Ascending aorta (tissue), 2 donors: ENCODE data around the gene ZSCAN22. TPM values are rescaled to one million over a fixed set of nuclear protein-coding genes. Genes with fewer than 3 reads are reported as not detected.

ENCODE experiments used
- DNase-seq, 2 donors: peaks; one replicate each; pipeline ENCODE4 v3.0.0-alpha.2; 2019; ENCODE audit warnings: low spot score in 2 of 2
- H3K27ac ChIP-seq, 2 donors: fragments of 200-600 bp; sonication (generic); one replicate each; pipeline ENCODE4 v1.5.1; 2016 to 2017; ENCODE audit warnings: mild to moderate bottlenecking in 1 of 2
- H3K27me3 ChIP-seq: fragments of 200-600 bp; sonication (generic); one replicate; pipeline ENCODE4 v1.5.1; 2017
- H3K36me3 ChIP-seq, 2 donors: fragments of 200-600 bp; sonication (generic); one replicate each; pipeline ENCODE4 v1.5.1; 2016
- H3K4me1 ChIP-seq, 2 donors: fragments of 200-600 bp; sonication (generic); one replicate each; pipeline ENCODE4 v1.5.1; 2016 to 2017; ENCODE audit warnings: mild to moderate bottlenecking in 1 of 2
- H3K4me3 ChIP-seq, 2 donors: fragments of 200-600 bp; sonication (generic); one replicate each; pipeline ENCODE4 v1.5.1; 2016 to 2017; ENCODE audit warnings: mild to moderate bottlenecking in 1 of 2
- H3K9me3 ChIP-seq, 2 donors: fragments of 200-600 bp; sonication (generic); one replicate each; pipeline ENCODE4 v1.5.1; 2016
- intact Hi-C: fragments of 100-400 bp; cut with DNase I; formaldehyde crosslinking; loops from one replicate; pipeline ENCODE4 v1.15.1; 2023
- total RNA-seq: library from RNA; depleted of rRNA; stranded (reverse); fragments of >200 nt; gene quantifications from one replicate; pipeline ENCODE4 v1.1.0, GENCODE V29; 2016
- TF ChIP-seq, protein P1 (sequence below), 3 experiments: fragments of 200-600 bp in 2 of 3; fragments of 450-650 bp in 1 of 3; sonication (generic) in 2 of 3; IDR thresholded peaks; one replicate each; pipeline ENCODE4 v1.5.1; 2016 to 2019; ENCODE audit warnings: antibody characterized with exemption in 3 of 3, mild to moderate bottlenecking in 1 of 3, moderate library complexity in 1 of 3

ZSCAN22 gene
- total RNA-seq, 1 donor from 2014 or later: 1.9 TPM

DNA sequence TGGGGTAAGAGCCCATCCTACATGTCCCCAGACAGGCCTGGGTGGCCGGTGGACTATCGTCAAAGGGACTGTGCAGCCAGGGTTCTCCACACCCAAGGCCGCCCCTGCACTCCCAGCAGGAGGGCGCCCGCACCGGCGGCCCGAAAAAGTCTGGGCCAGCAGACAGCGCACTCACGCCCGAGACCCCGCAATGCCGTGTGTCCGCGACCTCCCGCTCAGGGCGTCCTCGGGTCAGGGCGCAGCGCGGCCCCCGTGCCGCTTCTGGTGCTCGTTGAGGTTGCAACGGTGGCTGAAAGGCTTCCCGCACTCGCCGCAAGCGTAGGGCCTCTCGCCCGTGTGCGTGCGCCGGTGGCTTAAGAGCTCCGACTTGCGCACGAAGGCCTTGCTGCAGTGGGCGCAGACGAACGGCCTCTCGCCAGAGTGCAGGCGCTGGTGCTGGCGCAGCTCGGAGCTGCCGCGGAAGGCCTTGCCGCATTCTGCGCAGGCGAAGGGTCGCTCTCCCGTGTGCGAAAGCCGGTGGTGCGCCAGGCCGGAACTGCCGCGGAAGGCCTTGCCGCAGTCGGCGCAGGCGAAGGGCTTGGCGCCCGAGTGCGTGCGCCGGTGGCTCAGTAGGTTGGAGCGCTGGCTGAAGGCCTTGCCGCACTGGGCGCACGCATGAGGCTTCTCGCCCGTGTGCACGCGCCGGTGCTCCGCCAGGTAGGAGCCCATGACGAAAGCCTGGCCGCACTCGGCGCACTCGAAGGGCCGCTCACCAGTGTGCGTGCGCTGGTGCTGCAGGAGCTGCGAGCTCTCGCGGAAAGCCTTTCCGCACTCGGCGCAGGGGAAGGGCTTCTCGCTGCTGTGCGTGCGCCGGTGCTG is 29.3 kb downstream of the ZSCAN22 start:
- intact Hi-C loops: no loop called here
- Histone ChIP-seq H3K36me3 (no peaks in the 10 kb centered on the region), H3K27ac (no peak overlapping the region), H3K4me1 (peaks cover 0 to 6% of the 10 kb centered on the region in 2 donors), H3K27me3 (no peaks in the 10 kb centered on the region), H3K4me3 (peak overlapping the region in 1 of 2 donors; percentile 45), H3K9me3 (no peaks in the 10 kb centered on the region)
- TF ChIP-seq, protein P1, sequence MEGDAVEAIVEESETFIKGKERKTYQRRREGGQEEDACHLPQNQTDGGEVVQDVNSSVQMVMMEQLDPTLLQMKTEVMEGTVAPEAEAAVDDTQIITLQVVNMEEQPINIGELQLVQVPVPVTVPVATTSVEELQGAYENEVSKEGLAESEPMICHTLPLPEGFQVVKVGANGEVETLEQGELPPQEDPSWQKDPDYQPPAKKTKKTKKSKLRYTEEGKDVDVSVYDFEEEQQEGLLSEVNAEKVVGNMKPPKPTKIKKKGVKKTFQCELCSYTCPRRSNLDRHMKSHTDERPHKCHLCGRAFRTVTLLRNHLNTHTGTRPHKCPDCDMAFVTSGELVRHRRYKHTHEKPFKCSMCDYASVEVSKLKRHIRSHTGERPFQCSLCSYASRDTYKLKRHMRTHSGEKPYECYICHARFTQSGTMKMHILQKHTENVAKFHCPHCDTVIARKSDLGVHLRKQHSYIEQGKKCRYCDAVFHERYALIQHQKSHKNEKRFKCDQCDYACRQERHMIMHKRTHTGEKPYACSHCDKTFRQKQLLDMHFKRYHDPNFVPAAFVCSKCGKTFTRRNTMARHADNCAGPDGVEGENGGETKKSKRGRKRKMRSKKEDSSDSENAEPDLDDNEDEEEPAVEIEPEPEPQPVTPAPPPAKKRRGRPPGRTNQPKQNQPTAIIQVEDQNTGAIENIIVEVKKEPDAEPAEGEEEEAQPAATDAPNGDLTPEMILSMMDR (IDR thresholded peaks at IDR 0.05): no peak
- DNase-seq: no peak

DNA sequence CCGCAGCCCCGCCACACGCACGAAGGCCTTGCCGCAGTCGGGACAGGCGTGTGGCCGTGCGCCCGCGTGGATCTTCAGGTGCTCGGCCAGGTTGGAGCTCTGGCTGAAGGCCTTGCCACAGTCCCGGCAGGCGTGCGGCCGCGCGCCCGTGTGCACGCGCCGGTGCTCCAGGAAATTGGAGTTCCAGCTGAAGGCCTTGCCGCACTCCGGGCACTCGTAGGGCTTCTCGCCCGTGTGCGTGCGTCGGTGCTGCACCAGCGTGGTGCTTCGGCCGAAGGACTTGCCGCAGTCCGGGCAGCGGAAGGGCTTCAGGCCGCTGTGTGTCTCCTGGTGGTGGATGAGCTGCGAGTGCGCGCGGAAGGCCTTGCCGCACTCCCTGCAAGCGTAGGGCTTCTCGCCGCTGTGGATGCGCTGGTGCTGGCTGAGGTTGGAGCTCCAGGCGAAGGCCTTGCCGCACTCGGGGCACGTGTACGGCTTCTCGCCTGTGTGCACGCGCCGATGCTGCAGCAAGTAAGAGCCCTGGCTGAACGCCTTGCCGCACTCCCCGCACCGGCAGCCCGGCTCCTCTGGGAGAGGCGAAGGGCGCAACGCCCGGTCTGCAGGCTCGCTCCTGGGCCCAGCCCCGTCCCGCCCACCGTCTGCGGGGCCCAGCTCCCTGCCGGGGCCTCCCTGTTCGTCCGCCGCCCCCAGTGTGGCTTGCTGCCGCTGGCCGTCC is 30.1 kb downstream of the ZSCAN22 start:
- intact Hi-C loops: no loop called here
- Histone ChIP-seq H3K36me3 (no peaks in the 10 kb centered on the region), H3K27me3 (no peaks in the 10 kb centered on the region), H3K27ac (no peak overlapping the region), H3K4me3 (peak overlapping the region in 1 of 2 donors; percentile 45), H3K4me1 (peaks cover 0 to 11% of the 10 kb centered on the region in 2 donors), H3K9me3 (no peaks in the 10 kb centered on the region)
- no peak for DNase-seq
- TF ChIP-seq, protein P1 (IDR thresholded peaks at IDR 0.05): no peak

DNA sequence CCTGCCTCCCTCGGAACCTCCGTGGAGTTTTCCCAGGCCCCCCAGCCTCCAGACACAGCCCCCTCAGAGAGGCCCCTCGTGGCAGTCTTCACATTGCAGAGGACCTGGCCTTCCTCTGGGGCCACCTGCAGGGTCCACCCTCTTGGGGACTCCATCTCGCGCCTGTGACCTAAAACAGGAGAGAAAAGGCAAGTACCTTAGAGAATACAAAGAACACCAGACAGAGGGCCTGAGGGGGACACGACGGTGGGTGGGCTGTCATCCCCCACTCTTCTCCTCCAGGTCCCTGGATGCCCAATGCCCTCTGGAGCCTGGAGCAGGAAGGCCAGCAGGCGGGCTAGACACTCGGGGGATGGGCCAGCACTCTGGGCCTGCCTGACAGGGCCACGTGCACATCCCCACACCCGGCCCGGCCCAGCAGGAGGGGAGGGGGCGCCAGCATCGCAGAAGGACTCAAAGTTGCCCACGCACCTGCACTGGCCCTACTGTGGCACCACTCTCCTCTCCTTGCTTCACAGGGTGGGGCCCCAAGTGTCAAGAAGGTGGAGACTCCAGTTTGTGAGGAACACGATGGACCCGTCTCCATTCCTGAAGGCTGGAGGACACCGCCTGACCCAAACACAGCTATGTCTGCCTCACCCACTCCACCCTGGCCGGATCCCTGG is 30.8 kb downstream of the ZSCAN22 start:
- intact Hi-C loops: no loop called here
- Histone ChIP-seq H3K27ac (no peak overlapping the region), H3K36me3 (no peaks in the 10 kb centered on the region), H3K9me3 (no peaks in the 10 kb centered on the region), H3K4me3 (no peak overlapping the region), H3K27me3 (no peaks in the 10 kb centered on the region), H3K4me1 (peaks cover 0 to 11% of the 10 kb centered on the region in 2 donors)
- no peak for DNase-seq
- TF ChIP-seq, protein P1 (IDR thresholded peaks at IDR 0.05): no peak

DNA sequence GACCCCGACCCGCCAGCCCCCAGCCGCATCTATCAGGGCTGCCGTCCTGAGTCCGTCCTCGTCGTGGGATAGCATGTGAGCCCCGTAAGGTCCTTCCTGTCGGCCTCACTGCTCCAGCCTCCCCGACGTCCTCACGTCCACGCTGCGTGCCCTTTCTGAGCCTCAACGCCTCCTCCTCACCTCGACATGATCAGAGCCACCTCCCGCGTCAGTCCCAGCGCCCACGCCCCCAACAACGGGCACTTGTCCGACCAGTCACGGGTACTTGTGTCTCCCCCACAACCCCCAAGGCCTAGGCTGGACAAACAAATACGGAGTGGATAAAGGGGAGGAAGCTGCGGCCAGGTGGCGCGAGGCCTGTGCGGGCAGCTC is 35.1 kb downstream of the ZSCAN22 start:
- Histone ChIP-seq H3K27ac (peak overlapping the region; percentile 86 to 94), H3K4me3 (peak overlapping the region; percentile 67 to 74), H3K4me1 (peaks cover 0 to 7% of the 10 kb centered on the region in 2 donors), H3K27me3 (no peaks in the 10 kb centered on the region), H3K9me3 (no peaks in the 10 kb centered on the region), H3K36me3 (no peaks in the 10 kb centered on the region)
- intact Hi-C loops: loop anchor here (1.0 kb wide), 5 partner anchors 19 to 157 kb away; partner anchors contain the start of genes ERVK3-1, RPS5, ZBTB45 and ZNF837
- DNase-seq: peak in 1 of 2 donors; percentile 72
- TF ChIP-seq, protein P1 (IDR thresholded peaks at IDR 0.05): no peak

DNA sequence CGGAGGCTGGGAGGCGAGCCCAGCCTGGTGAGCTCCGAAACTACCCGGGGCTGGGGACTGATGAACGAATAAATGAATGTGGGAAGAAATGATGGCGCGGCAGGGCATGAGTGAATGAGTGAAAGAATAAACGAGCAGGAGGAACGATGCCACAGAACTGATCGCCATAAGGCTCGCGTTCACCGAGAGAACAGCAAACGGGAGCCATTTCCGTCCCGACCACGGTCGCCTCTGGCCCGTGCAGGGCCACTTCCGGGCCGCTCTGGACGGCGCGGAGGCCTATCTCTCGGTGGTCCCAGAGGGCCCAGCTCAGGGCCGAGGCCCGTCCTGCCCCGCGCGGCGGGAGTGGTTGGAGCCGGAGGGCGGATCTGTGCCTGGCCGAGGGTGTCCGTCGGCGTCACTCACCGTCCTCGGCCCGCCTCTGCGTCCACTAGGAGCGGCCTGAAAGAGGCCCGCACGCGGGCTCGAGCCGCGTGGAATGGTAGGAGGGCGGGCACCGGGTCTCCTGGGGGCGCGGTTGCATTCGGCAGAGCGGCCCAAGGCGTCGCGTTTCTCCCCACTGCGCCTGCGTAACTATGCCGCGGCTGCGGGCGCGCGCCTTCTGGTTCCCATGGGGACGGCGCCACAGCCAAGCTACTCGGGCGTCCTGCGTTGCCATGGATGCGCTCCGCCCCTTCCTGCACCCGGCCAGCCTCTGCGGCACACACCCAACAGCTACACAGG is 35.6 kb downstream of the ZSCAN22 start, which contains the start of gene ZNF497:
Gene ZNF497 (minus strand): TSS at position 480 of the 723 bp plus-strand sequence. CDS start 5,116 bp downstream, outside the sequence.
- intact Hi-C loops: loop anchor here (1.0 kb wide), 5 partner anchors 19 to 157 kb away; partner anchors contain the start of genes ERVK3-1, RPS5, ZBTB45 and ZNF837
- peaks cover 0 to 7% of the 10 kb centered on the region in 2 donors for H3K4me1 ChIP-seq
- H3K27ac ChIP-seq: peak within 1 kb of the TSS; percentile 86 to 94

More for the DNA sequence above, 35.6 kb downstream of the ZSCAN22 start, which contains the start of gene ZNF497:
- no peaks in the 10 kb centered on the region for H3K36me3 ChIP-seq
- no peaks in the 10 kb centered on the region for H3K9me3 ChIP-seq
- peak within 1 kb of the TSS; percentile 67 to 74 for H3K4me3 ChIP-seq
- TF ChIP-seq, protein P1 (IDR thresholded peaks at IDR 0.05): no peak
- H3K27me3 ChIP-seq: no peaks in the 10 kb centered on the region
- peak; percentile 78 to 97 for DNase-seq
